GM12801 (cell line): Measurements from ENCODE around the gene AP1S3.

ENCODE experiments used
- CTCF ChIP-seq: IDR thresholded peaks from one replicate; pipeline ENCODE4 v1.5.1; 2011; ENCODE audit warnings: control low read depth; ENCODE audit not compliant: insufficient read length; ENCODE audit errors: extremely low read depth

The AP1S3 gene

GRCh38 chr2:223826995-223827394, 10.4 kb downstream of the AP1S3 start:
- no peak for TF ChIP-seq CTCF

- no peak for TF ChIP-seq CTCF
Measured at GRCh38 chr2:223824301-223824700, 13.1 kb downstream of the AP1S3 start.

GRCh38 chr2:223822818-223823217, 14.6 kb downstream of the AP1S3 start:
- no peak for TF ChIP-seq CTCF

GRCh38 chr2:223820549-223820948, 16.8 kb downstream of the AP1S3 start:
- no peak for TF ChIP-seq CTCF

- no peak for TF ChIP-seq CTCF
Measured at GRCh38 chr2:223819891-223820290, 17.5 kb downstream of the AP1S3 start.

GRCh38 chr2:223815884-223816570, 21.4 kb downstream of the AP1S3 start:
- TF ChIP-seq CTCF = no peak

GRCh38 chr2:223815186-223815883, 22.0 kb downstream of the AP1S3 start:
- TF ChIP-seq CTCF = no peak
